ENCODE measurements around the gene LMAN1. TPM values are rescaled to one million over a fixed set of nuclear protein-coding genes. Genes with fewer than 3 reads are reported as not detected.

LMAN1 gene
- total RNA-seq, 1 donor from 2014 or later: 180 TPM

DNA sequence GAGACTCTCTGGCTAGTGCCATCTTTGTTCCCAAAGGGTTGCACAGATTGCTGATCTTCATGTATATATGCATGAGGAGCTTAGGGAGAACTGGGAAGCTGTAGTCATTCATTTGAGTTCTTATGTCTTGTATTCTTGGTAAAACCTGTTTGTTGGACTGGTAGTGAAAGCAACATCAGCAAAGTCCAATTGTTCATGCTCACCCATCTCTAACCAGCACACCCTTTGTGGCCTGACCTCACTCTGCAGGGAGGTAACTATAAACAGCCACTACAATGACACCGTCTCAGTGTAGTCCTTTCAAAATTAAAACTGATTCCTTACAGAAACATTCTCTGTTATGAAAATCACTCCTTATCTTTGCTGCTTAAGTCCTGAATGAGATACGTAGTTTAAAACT lies 13.9 kb upstream of the LMAN1 start:
- DNase-seq (ENCODE audit: low read depth): no peak

DNA sequence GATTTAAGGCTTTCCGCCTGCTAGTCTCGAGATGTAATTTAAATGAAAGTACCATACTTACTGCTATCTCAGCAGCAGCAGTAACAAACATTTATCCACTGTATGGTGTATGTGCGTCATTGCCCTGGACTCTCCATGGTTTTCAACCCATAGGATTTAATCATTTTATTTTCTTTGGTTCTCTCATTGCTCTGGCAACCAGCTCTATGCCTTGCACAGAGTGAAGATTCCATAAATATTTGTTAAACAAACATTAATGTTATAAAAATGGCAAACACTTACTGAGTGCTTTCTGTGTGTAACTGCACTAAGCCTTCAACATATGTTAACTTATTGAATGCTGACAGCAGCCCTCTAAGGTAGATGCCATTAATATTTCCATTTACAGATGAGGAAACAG lies 1.3 kb upstream of the LMAN1 start:
- DNase-seq (ENCODE audit: low read depth): no peak

GRCh38 chr18:59359576-59359952 lies 499 bp upstream of the LMAN1 start:
- DNase-seq (ENCODE audit: low read depth): no peak

- DNase-seq (ENCODE audit: low read depth): peak; percentile 52
Observed at GRCh38 chr18:59358414-59358711, 702 bp downstream of the LMAN1 start.

DNA sequence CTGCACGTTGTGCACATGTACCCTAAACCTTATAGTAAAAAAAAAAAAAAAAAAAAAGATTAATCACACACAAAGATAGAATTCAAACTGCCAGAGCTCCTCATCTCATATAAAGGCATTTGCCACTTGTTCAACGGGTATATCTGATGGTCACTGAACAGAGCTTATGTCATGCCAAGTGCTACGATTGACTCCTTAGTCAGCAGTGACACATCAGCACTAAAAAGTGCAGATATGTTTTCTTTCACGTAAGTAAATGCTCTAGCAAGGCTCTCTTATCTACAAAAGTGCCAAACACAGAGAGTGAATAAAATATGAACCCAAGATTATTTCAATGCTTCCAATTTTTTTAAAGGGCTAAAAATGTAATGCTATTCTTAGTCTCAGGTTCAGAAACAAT lies 1.1 kb downstream of the LMAN1 start:
- DNase-seq (ENCODE audit: low read depth): peak; percentile 37

DNA sequence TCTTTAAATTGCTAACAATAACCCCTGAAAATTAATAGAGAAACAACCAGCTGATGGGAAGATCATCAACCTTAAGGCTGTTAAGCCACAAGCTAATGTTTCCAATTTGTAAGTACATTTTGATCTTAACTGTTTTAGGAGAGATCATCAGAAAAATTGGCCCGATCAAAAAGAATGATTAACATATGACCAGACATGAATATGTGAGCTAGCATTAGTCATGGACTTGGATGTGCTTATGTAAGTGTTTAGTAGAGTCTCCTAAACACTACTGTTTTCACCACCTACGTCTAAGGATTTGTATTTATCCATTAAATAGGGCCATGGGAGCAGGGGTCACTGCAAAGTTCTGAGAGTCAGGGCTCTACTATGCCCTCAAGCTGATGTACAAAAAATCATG lies 4.3 kb downstream of the LMAN1 start:
- no peak for DNase-seq (ENCODE audit: low read depth)

DNA sequence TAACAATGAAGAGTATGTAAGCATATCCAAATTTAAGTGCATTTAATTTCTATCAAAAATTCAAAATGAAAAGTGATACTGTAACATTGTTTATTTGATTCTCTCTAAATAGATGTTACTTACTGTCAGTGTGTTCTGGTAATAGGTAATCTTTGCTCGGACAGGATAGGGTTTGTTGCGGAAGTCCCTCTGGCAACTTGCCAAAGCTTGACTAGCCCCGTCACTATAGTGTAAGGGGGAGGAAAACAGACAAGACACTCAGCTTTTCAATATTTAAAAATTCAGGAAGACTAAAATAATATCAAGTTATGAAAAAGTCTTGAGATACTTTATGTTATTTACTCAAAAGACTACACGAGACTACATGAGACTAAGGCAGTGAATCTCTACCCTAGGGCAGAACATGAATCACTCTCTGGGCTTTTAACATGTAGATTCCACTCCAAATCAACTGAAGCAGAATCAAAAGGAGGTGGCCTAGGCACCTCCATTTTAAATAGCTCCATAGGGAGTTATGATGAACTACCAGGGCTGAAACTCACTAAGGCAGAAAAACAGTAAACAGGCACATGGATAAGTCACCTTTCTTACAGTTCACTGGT lies 5.9 kb downstream of the LMAN1 start:
- no peak for DNase-seq (ENCODE audit: low read depth)

DNA sequence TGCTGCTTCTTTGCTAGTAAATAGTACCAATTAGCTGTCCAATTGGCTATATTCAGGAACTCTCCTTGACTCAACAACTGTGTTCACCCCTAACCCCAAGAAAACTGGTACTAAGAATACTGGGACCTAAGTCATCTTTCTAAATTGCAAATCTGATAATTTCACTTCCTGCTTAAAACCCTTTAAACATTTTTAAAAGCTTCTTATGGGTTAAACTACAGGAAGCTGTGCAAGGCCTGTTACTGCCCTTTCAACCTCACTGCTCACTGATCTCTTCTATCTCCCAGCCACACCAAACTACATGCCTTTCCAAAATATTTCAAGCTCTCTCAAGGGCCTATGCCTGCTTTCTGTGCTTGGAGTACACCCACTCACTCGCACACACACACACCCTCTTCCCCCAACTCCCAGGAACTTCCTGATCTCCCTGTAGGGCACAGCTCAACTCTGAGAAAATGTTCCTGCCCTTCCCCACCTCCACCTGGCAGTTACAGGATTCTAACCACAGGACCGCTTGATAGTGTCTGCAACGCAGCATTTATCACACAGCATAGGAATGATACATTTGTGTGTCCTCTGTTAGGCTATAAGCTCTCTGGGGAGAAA lies 6.7 kb downstream of the LMAN1 start:
- no peak for DNase-seq (ENCODE audit: low read depth)

- no peak for DNase-seq (ENCODE audit: low read depth)
Observed at GRCh38 chr18:59345556-59345955, 13.5 kb downstream of the LMAN1 start.

DNA sequence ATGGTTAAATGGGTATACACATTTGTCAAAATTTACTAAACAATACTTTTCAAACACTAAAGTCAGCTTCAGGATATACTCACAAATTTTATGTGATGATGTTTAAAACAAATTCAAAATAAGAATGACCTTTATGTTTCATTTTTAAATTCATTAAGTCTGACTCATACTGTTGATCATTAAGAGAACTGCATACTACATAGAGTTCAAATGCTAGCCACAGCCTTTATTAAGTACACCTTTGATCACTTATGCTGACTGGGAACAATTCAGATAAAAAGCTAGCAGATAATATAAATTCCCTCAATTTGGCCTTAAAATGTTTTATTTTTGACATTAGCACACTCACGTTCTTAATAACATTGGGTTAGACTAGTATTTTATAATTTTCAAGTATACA lies 14.1 kb downstream of the LMAN1 start:
- DNase-seq (ENCODE audit: low read depth): no peak

- no peak for DNase-seq (ENCODE audit: low read depth)
Observed at GRCh38 chr18:59343926-59344325, 15.1 kb downstream of the LMAN1 start.

DNA sequence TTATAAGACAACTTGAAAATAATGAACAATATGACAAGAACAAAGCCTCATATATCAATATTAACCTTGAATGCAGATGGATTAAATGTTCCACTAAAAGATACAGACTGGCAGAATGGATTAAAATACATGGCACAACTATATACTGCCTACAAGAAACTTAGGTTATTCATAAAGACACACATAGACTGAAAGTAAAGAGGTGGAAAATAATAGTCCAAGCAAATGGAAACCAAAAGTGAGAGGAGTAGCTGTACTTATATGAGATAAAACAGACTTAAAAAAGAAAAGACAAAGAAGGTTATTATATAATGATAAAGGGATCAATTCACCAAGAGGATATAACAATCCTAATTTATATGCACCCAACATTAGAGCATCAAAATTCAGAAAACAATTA lies 18.2 kb downstream of the LMAN1 start:
- DNase-seq (ENCODE audit: low read depth): no peak

DNA sequence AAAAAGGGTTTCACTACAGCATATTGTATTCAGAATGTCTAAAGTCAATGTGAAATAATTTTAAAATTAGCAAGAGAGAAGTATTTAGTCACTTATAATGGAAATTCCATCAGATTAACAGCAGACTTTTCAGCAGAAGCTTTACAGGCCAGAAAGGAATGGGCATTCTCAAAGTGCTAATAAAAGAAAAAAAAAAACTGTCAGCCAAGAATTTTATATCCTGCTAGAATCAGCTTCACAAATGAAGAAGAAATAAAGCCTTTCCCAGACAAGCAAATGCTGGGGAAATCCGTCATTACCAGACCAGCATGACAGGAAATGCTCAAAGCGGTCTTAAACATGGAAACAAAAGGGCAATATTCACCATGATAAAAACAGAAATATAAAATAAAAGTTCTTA lies 18.8 kb downstream of the LMAN1 start:
- DNase-seq (ENCODE audit: low read depth): no peak

- DNase-seq (ENCODE audit: low read depth): no peak
Observed at GRCh38 chr18:59332986-59333385, 26.1 kb downstream of the LMAN1 start.

- DNase-seq (ENCODE audit: low read depth): no peak
Observed at GRCh38 chr18:59328683-59329082, 30.4 kb downstream of the LMAN1 start.

DNA sequence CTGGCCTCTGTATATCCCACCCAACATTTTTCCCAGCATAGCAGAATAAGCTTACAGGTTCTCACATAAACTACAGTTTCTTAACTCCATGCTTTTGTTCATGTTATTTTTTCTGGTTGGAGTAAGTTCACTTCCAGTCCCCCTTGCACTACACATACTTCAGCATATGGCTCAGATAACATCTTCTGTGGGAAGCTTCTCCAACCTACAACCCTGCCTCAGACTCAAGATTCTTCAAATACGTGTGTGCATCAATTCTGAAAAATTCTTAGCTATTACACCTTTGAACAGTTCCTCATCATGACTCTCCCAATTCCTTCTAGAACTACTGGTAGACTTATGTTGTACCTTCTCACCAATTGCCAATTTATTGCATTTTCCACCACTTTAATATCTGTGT lies 33.1 kb downstream of the LMAN1 start:
- DNase-seq (ENCODE audit: low read depth): no peak

DNA sequence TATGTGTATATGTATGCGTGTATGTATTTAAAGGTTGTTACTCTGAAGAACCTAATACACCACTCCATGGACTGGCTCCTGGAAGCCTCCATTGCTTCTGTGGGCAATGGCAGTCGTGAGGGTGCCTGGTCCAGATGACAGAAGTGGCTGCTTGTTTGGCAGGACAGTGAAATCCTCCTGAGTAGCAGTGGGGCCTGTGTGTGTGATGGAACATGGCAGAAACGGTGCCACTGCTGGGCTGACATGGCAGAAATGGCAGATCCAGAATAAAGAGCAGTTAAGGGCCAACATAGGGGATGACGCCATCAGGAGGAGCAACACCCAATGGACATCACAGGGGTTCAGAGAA lies 34.5 kb downstream of the LMAN1 start:
- no peak for DNase-seq (ENCODE audit: low read depth)

GRCh38 chr18:59323931-59324622 lies 35.0 kb downstream of the LMAN1 start:
- peak; percentile 77 for DNase-seq (ENCODE audit: low read depth)

DNA sequence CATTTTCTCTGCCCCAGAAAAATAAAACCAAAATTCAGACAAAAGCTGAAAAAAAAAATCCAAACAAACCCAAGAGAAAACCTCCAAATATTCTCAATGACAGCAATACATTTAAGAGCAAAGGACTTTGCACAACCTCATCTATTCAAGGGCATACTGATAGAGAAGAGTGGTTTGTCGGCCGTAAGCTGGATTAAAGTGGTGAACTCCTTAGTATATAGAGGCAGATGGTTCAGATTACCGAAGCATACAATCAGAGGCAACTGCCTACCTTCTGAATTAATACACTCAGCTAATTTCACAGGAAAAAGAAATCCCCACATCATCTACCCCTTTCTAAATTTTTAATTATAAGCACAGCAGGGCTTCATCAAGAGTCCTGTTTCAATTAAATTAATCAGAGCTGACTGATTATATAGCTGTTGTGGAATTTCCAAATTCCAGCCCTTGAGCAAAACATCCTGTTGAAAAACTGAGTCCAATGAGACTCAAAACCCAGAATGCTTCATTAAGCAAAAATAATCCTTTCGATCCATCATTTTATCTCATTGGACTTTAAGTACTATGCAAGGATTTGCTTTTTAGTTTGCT lies 40.5 kb downstream of the LMAN1 start, which contains the start of gene CPLX4:
Gene CPLX4, minus strand, starts transcription at position 190 of the 591 bp plus-strand sequence. Its CDS starts 187 bp downstream, at position 3.
- DNase-seq (ENCODE audit: low read depth): no peak

GRCh38 chr18:59311631-59312030 lies 47.4 kb downstream of the LMAN1 start:
- DNase-seq (ENCODE audit: low read depth): peak; percentile 3

GRCh38 chr18:59308938-59309260 lies 50.2 kb downstream of the LMAN1 start:
- DNase-seq (ENCODE audit: low read depth): no peak

DNA sequence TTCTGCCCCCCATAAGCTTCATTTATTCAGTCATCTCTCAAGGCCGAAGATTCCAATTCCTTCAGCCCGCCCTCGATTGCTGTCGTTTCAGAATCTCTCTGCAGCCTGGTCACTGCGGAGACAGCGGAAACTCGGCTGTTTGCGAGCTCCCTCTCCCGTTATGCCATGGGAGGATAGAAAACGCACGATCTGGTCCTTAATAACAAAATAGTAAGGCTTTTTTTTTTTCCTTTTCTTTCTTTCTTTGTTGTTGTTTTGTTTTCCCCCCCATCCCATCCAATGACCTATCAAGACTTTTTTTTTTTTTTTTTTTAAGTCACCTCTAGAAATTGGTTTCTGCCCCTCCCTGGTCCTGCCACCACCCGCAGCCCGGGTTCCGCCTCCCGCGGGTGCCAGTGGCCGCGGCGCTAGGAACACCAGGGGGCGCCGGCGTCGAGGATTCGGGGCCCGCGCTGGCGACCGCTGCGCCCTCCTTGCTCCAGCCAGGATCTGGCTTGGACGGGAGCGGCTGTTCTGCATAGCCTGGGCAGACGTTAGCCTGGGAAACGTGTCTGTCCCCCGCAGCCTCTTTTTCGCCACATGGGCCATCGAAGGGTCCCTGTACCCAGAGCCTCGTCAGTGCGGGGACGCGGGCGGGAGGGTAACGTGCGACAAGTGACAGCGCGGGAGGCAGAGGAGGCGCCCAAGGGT lies 50.7 kb downstream of the LMAN1 start:
- peak; percentile 73 for DNase-seq (ENCODE audit: low read depth)
